ENCODE measurements around the gene SLC9A6. TPM values are rescaled to one million over a fixed set of nuclear protein-coding genes. Genes with fewer than 3 reads are reported as not detected.

Gene SLC9A6
- total RNA-seq (ENCODE audit: unreplicated experiment): 15.5 TPM
- long read RNA-seq: 0 reads

GRCh38 chrX:135985157-135985972 lies at the start of gene SLC9A6:
Gene SLC9A6 (plus strand): TSS chrX:135985435. CDS start chrX:135985659, 224 bp downstream.
- H3K27ac Mint-ChIP-seq (ENCODE audit: unreplicated experiment): peak within 1 kb of the TSS; percentile 53
- TF ChIP-seq CTCF (IDR thresholded peaks at IDR 0.05; ENCODE audit: partially characterized antibody, unreplicated experiment): no peak
- peak within 1 kb of the TSS; percentile 85 for H3K4me3 Mint-ChIP-seq (ENCODE audit: unreplicated experiment)
- H3K9me3 Mint-ChIP-seq (ENCODE audit: unreplicated experiment): peaks cover 5% of the 10 kb centered on the region
- H3K4me1 Mint-ChIP-seq (ENCODE audit: low read depth, unreplicated experiment): no peaks in the 10 kb centered on the region
- peak; percentile 79 for DNase-seq
- H3K36me3 Mint-ChIP-seq (ENCODE audit: unreplicated experiment): no peaks in the 10 kb centered on the region
- H3K27me3 Mint-ChIP-seq (ENCODE audit: unreplicated experiment): no peaks in the 10 kb centered on the region

DNA sequence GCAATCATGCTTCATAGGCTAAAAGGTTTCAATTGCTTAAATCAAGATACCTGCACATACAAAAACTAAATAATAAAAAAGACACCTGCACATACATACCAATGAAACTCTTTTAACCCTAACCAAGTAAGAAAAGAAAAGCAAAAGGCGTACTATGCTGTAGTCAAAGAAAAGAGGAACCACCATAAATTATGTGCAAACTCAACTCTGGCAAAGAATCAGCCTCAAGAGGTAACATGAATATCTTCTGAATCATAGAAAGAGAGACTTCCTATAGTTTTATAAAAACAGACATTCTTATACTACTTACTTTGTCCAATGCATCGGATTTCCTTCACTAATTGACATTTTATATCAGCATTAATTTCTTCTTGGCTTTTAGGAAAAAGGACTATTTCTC lies 40.7 kb upstream of the SLC9A6 start:
- no peaks in the 10 kb centered on the region for H3K9me3 Mint-ChIP-seq (ENCODE audit: unreplicated experiment)

DNA sequence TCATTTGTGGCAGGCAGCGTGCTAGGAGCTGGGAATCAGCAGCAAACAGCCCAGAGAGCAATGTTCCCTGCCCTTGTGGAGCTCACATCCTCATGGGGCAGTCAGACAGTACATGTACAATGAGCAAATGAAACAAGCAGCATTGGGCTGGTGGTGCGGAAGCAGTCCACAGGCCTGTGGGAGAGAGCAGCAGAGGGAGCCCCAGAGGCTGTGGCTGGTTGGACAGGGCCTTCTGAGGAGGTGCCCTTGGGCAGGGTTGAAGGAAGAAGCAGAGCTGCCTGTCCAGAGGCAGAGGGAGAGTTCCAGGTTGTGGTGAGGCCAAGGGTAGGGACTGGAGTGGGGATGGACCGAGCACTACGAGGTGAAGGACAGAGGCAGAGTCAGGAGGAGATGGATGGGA lies 33.9 kb upstream of the SLC9A6 start:
- peaks cover 5% of the 10 kb centered on the region for H3K27me3 Mint-ChIP-seq (ENCODE audit: unreplicated experiment)
- no peak for DNase-seq
- TF ChIP-seq CTCF (IDR thresholded peaks at IDR 0.05; ENCODE audit: partially characterized antibody, unreplicated experiment): no peak

More for the DNA sequence above, 40.7 kb upstream of the SLC9A6 start:
- Mint-ChIP-seq H3K27ac (ENCODE audit: unreplicated experiment) (no peak overlapping the region), H3K4me1 (ENCODE audit: low read depth, unreplicated experiment) (no peaks in the 10 kb centered on the region), H3K4me3 (ENCODE audit: unreplicated experiment) (no peak overlapping the region), H3K36me3 (ENCODE audit: unreplicated experiment) (no peaks in the 10 kb centered on the region), H3K27me3 (ENCODE audit: unreplicated experiment) (peaks cover 3% of the 10 kb centered on the region)
- DNase-seq: no peak
- no peak for TF ChIP-seq CTCF (IDR thresholded peaks at IDR 0.05; ENCODE audit: partially characterized antibody, unreplicated experiment)

GRCh38 chrX:135973025-135973547 lies 12.1 kb upstream of the SLC9A6 start:
- no peak for DNase-seq
- TF ChIP-seq CTCF (IDR thresholded peaks at IDR 0.05; ENCODE audit: partially characterized antibody, unreplicated experiment): no peak
- H3K9me3 Mint-ChIP-seq (ENCODE audit: unreplicated experiment): no peaks in the 10 kb centered on the region

More for the DNA sequence above, 33.9 kb upstream of the SLC9A6 start:
- Mint-ChIP-seq H3K4me1 (ENCODE audit: low read depth, unreplicated experiment) (no peaks in the 10 kb centered on the region), H3K27ac (ENCODE audit: unreplicated experiment) (no peak overlapping the region), H3K4me3 (ENCODE audit: unreplicated experiment) (no peak overlapping the region), H3K36me3 (ENCODE audit: unreplicated experiment) (no peaks in the 10 kb centered on the region), H3K9me3 (ENCODE audit: unreplicated experiment) (no peaks in the 10 kb centered on the region)

More at GRCh38 chrX:135973025-135973547, 12.1 kb upstream of the SLC9A6 start:
- H3K4me3 Mint-ChIP-seq (ENCODE audit: unreplicated experiment): peak overlapping the region; percentile 96
- H3K27me3 Mint-ChIP-seq (ENCODE audit: unreplicated experiment): peaks cover 1% of the 10 kb centered on the region
- H3K27ac Mint-ChIP-seq (ENCODE audit: unreplicated experiment): peak overlapping the region; percentile 93
- no peaks in the 10 kb centered on the region for H3K36me3 Mint-ChIP-seq (ENCODE audit: unreplicated experiment)
- peaks cover 7% of the 10 kb centered on the region for H3K4me1 Mint-ChIP-seq (ENCODE audit: low read depth, unreplicated experiment)

Data from glutamatergic neuron (in vitro differentiated cells).